Endothelial cell of umbilical vein (primary cell): ENCODE results near the gene LARGE1. TPM values are rescaled to one million over a fixed set of nuclear protein-coding genes. Genes with fewer than 3 reads are reported as not detected.

Experiments
- BruUV-seq: library from RNA; stranded (reverse); fragments of 400-500 nt; replicated peaks from 2 replicates; lab custom pipeline; 2021; lab: Mats Ljungman, UMichigan
- CTCF ChIA-PET: fragments of 300-600, 350-600 bp; sonication (Branson Sonifier 250); formaldehyde crosslinking; loops from one replicate; lab custom pipeline; 2021; ENCODE audit warnings: antibody characterized with exemption, inconsistent platforms; lab: Charles Lee
- POLR2A ChIA-PET: fragments of 300-600, 350-600 bp; sonication (Branson Sonifier 250); formaldehyde crosslinking; loops from one replicate; lab custom pipeline; 2021; ENCODE audit warnings: antibody characterized with exemption, inconsistent platforms; lab: Charles Lee
- DNase-seq: peaks from one replicate; pipeline ENCODE4 v3.0.0-alpha.2; 2011; ENCODE audit warnings: low read depth, low spot score
- FAIRE-seq: peaks from 2 replicates; lab custom pipeline; 2011; peaks lifted over from hg19 to GRCh38; lab: Jason Lieb, UNC
- H2AFZ ChIP-seq: 2 replicates; pipeline ENCODE4 v1.6.0; 2012; ENCODE audit warnings: low read depth, low read length, control low read depth, inconsistent platforms
- H3K27ac ChIP-seq: 2 replicates; pipeline ENCODE4 v1.5.1; 2011; ENCODE audit warnings: low read depth, mild to moderate bottlenecking, control low read depth, low read length, moderate library complexity; ENCODE audit not compliant: insufficient read depth
- H3K27me3 ChIP-seq, 2 experiments: 2 replicates each; pipeline versions ENCODE4 v1.6.0 to v1.6.1; 2011; ENCODE audit warnings: low read length in 2 of 2, mixed read lengths in 1 of 2; ENCODE audit not compliant: control insufficient read depth in 2 of 2, insufficient read depth in 2 of 2
- H3K36me3 ChIP-seq, 2 experiments: 2 replicates in 1 of 2; 3 replicates in 1 of 2; pipeline ENCODE4 v1.5.1; 2011; ENCODE audit warnings: low read length in 2 of 2, mild to moderate bottlenecking in 1 of 2, moderate library complexity in 1 of 2; ENCODE audit not compliant: control insufficient read depth in 2 of 2, insufficient read depth in 2 of 2; ENCODE audit errors: extremely low read depth in 1 of 2
- H3K4me1 ChIP-seq: 3 replicates; pipeline ENCODE4 v1.5.1; 2011; ENCODE audit warnings: mild to moderate bottlenecking, low read length; ENCODE audit not compliant: control insufficient read depth, insufficient read depth; ENCODE audit errors: extremely low read depth
- H3K4me2 ChIP-seq: 2 replicates; pipeline ENCODE4 v1.6.1; 2011; ENCODE audit warnings: low read length, control low read depth, mixed read lengths; ENCODE audit not compliant: insufficient read depth
- H3K4me3 ChIP-seq, 3 experiments: fragments of 200-600 bp in 1 of 3; sonication (generic), shearing (Covaris generic) in 1 of 3; replicated peaks in 1 of 3; 2 replicates each; pipeline ENCODE4 v1.5.1; 2011 to 2016; ENCODE audit warnings: control low read depth in 3 of 3, low read length in 3 of 3, mild to moderate bottlenecking in 2 of 3, inconsistent platforms in 1 of 3, low read depth in 1 of 3, moderate library complexity in 1 of 3; ENCODE audit not compliant: insufficient read depth in 1 of 3
- H3K79me2 ChIP-seq: 2 replicates; pipeline ENCODE4 v1.6.0; 2012; ENCODE audit warnings: low read length, inconsistent platforms; ENCODE audit not compliant: control insufficient read depth, insufficient read depth
- H3K9ac ChIP-seq: replicated peaks from 2 replicates; pipeline ENCODE3; 2011; ENCODE audit warnings: low read length, control low read depth; ENCODE audit not compliant: insufficient read depth; ENCODE audit errors: extremely low read depth
- H3K9me1 ChIP-seq: replicated peaks from 3 replicates; pipeline ENCODE4 v1.6.0; 2011; ENCODE audit warnings: mild to moderate bottlenecking, low read length; ENCODE audit not compliant: control insufficient read depth, insufficient read depth; ENCODE audit errors: extremely low read depth
- H3K9me3 ChIP-seq: replicated peaks from 2 replicates; pipeline ENCODE4 v1.5.1; 2012; ENCODE audit warnings: low read length, inconsistent platforms; ENCODE audit not compliant: control insufficient read depth, insufficient read depth
- H4K20me1 ChIP-seq: replicated peaks from 2 replicates; pipeline ENCODE3; 2011; ENCODE audit warnings: mild to moderate bottlenecking, low read length; ENCODE audit not compliant: control insufficient read depth, insufficient read depth; ENCODE audit errors: extremely low read depth
- FOS ChIP-seq: IDR thresholded peaks from 2 replicates; pipeline ENCODE4 v1.6.1; 2011; ENCODE audit warnings: mild to moderate bottlenecking, low read length, moderate library complexity, borderline replicate concordance; ENCODE audit not compliant: insufficient read depth
- dilution Hi-C: fragments of 300-500 bp; cut with MboI; formaldehyde crosslinking; loops from one replicate; pipeline ENCODE4 v1.15.0; 2019; ENCODE audit warnings: low sequenced_read_pairs; ENCODE audit not compliant: extremely low pct_ligation_motif_present
- intact Hi-C: fragments of 100-400 bp; cut with micrococcal nuclease; formaldehyde crosslinking; loops from one replicate; pipeline ENCODE4 v1.10.0; 2022
- polyA plus RNA-seq, 4 experiments: library from polyadenylated mRNA; depleted of rRNA in 3 of 4; stranded (reverse) in 3 of 4; unstranded in 1 of 4; fragments of >200 nt; gene quantifications; 2 replicates each; pipeline versions ENCODE4 v1.2.1 to v1.2.3, GENCODE V29; 2011 to 2012; ENCODE audit warnings: missing spikeins in 1 of 4
- total RNA-seq: library from RNA; stranded (reverse); gene quantifications from 2 replicates; pipeline ENCODE4 v1.2.3, GENCODE V29; 2021
- TF ChIP-seq, protein P1 (sequence below), 2 donors: IDR thresholded peaks; 1 replicate in 1 of 2; 2 replicates in 1 of 2; pipeline ENCODE4 v1.5.1; 2011; ENCODE audit warnings: low read length in 2 of 2, mild to moderate bottlenecking in 2 of 2, moderate library complexity in 2 of 2, control low read depth in 1 of 2, inconsistent platforms in 1 of 2, low read depth in 1 of 2; ENCODE audit not compliant: insufficient read depth in 1 of 2; ENCODE audit errors: extremely low read depth in 1 of 2

The LARGE1 gene
- total and polyA plus RNA-seq, 2 donors (not counting 3 experiments of a cell fraction or from before 2014, with no cell fraction given) = 0.95 to 4.4 TPM

DNA sequence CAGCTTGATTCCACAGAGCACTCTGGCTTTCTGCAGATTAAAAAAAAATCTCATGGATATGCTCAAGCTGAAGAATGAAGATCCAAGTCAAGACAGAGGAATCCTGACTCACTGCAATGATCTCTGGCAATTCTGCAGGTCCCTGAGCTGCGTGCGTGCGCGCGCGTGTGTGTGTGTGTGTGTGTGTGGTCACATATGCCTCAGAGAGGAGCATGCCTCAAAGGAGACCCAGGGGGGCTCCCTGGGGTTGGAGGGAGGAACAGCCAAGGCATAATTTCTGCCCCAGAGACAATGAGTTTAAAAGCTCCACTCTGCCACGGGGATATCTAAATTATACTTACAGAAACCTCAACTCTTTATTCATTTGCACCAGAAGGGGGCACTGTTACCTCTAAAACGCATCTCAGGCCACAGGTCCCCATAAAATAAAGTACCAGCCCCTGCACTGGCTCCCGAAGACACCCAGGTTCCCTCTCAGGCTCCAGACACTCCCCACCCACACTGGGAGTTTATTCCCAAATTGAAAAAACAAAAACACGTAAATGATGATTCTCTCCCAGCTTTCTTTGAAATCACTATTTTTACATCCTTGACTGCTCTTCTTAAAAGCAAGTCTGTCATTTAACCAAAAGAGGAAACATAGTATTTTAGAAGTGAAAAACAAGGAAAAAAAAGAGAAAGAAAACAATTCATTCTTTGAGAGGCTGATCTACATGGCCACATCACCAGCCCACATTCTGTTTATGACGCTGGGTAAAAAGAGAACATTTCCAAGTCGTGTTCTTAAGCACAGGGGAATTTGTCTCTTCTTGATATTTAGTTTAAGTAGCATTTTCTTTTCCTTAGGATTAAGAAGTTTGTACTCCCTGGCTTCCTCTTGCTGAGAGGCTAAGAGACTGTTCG, 401.0 kb downstream of the LARGE1 start:
- Histone ChIP-seq H2AFZ (no peak overlapping the region), H3K27me3 (no peaks in the 10 kb centered on the region), H3K36me3 (no peaks in the 10 kb centered on the region), H3K79me2 (no peaks in the 10 kb centered on the region), H3K9me3 (no peaks in the 10 kb centered on the region), H3K9me1 (no peaks in the 10 kb centered on the region), H3K4me2 (no peak overlapping the region), H4K20me1 (no peaks in the 10 kb centered on the region), H3K4me1 (no peaks in the 10 kb centered on the region), H3K4me3 (no peak overlapping the region), H3K9ac (no peak overlapping the region), H3K27ac (no peak overlapping the region)
- dilution Hi-C loops (no loop called here), intact Hi-C loops (loop anchor here (2.0 to 5.0 kb wide), 2 partner anchors 59 to 1503 kb away; no protein-coding TSS in a partner anchor)
- TF ChIP-seq FOS = no peak
- TF ChIP-seq, protein P1, sequence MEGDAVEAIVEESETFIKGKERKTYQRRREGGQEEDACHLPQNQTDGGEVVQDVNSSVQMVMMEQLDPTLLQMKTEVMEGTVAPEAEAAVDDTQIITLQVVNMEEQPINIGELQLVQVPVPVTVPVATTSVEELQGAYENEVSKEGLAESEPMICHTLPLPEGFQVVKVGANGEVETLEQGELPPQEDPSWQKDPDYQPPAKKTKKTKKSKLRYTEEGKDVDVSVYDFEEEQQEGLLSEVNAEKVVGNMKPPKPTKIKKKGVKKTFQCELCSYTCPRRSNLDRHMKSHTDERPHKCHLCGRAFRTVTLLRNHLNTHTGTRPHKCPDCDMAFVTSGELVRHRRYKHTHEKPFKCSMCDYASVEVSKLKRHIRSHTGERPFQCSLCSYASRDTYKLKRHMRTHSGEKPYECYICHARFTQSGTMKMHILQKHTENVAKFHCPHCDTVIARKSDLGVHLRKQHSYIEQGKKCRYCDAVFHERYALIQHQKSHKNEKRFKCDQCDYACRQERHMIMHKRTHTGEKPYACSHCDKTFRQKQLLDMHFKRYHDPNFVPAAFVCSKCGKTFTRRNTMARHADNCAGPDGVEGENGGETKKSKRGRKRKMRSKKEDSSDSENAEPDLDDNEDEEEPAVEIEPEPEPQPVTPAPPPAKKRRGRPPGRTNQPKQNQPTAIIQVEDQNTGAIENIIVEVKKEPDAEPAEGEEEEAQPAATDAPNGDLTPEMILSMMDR (IDR thresholded peaks at IDR 0.05; ENCODE audit: extremely low read depth in 1 of 2, insufficient read depth in 1 of 2, low read depth in 1 of 2, low read length in 2 of 2) = peak in 1 of 2 donors; percentile 8
- no TSS peak for BruUV-seq
- DNase-seq (no peak), FAIRE-seq (no peak)
- ChIA-PET POLR2A (no interaction called here), CTCF (no interaction called here)

DNA sequence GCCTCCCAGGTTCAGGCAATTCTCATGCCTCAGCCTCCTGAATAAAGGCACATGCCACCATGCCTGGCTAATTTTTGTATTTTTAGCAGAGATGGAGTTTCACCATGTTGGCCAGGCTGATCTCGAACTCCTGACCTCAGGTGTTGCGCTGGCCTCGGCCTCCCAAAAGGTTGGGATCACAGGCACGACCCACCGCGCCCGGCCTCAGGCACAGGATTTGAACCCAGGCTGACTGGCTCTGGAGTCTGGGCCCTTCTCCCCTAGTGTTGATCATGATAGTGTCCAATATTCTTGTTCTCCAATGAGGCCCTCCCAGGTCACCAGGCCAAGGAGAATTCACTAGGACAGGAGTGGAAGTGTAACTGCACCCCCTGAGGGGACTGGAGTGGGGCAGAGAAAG, 401.9 kb downstream of the LARGE1 start:
- Histone ChIP-seq H3K9me1 (no peaks in the 10 kb centered on the region), H3K4me1 (no peaks in the 10 kb centered on the region), H3K9ac (no peak overlapping the region), H2AFZ (no peak overlapping the region), H3K27me3 (no peaks in the 10 kb centered on the region), H3K4me3 (no peak overlapping the region), H3K79me2 (no peaks in the 10 kb centered on the region), H3K27ac (no peak overlapping the region), H4K20me1 (no peaks in the 10 kb centered on the region), H3K36me3 (no peaks in the 10 kb centered on the region), H3K4me2 (no peak overlapping the region), H3K9me3 (no peaks in the 10 kb centered on the region)
- no TSS peak for BruUV-seq
- ChIA-PET CTCF (no interaction called here), POLR2A (no interaction called here)
- dilution Hi-C loops = no loop called here
- TF ChIP-seq, protein P1 (IDR thresholded peaks at IDR 0.05; ENCODE audit: extremely low read depth in 1 of 2, insufficient read depth in 1 of 2, low read depth in 1 of 2, low read length in 2 of 2) = no peak
- TF ChIP-seq FOS = no peak
- no peak for DNase-seq
- intact Hi-C loops = loop anchor here (2.0 to 5.0 kb wide), 2 partner anchors 60 to 1504 kb away; no protein-coding TSS in a partner anchor
- no peak for FAIRE-seq
